NK-92 treated with Interleukin-12 subunit alpha and Interleukin-12 subunit beta, amount 100 ng/mL, for 24 hours (cell line): ENCODE measurements around the gene MS4A5.
"Not testable (repeated sequence)": the region's sequence is repeated elsewhere in the genome, so short reads cannot be mapped to it uniquely, and the experiment has no call there.

Experiments used
- DNase-seq: peaks from one replicate; lab custom pipeline; 2025; lab: John Stamatoyannopoulos, UW

Gene MS4A5, protein sequence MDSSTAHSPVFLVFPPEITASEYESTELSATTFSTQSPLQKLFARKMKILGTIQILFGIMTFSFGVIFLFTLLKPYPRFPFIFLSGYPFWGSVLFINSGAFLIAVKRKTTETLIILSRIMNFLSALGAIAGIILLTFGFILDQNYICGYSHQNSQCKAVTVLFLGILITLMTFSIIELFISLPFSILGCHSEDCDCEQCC

GRCh38 chr11:60429272-60429671 lies at the start of gene MS4A5:
MS4A5 (plus strand) TSS chr11:60429572; CDS start chr11:60429675, 103 bp downstream.
- no peak for DNase-seq

DNA sequence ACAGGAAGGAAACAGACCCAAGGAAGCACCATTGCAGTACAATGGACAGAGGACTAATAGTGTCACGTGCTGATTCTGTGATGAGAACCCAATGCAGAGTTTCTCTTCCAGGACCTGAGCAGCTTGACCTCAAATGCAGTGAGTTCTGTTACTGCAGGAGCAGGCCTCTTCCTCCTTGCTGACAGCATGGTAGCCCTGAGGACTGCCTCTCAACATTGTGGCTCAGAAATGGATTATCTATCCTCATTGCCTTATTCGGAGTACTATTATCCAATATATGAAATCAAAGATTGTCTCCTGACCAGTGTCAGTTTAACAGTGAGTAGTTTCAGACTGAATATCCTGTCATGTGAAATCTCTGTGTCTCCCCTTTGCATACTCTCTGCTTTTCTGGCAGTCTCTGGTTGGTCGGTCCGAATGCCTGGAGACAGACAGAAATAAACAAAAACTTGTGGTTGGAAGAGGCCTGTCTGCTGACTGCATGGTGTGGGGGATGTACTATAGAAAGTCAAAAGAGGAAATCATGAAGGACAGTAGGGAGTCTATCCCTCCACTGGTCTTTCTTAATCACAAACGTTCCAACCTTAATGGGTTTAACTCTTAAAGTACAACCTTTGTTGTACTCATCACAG lies 40.0 kb upstream of the MS4A5 start:
- DNase-seq: no peak

GRCh38 chr11:60390419-60390818 lies 39.0 kb upstream of the MS4A5 start:
- no peak for DNase-seq

DNA sequence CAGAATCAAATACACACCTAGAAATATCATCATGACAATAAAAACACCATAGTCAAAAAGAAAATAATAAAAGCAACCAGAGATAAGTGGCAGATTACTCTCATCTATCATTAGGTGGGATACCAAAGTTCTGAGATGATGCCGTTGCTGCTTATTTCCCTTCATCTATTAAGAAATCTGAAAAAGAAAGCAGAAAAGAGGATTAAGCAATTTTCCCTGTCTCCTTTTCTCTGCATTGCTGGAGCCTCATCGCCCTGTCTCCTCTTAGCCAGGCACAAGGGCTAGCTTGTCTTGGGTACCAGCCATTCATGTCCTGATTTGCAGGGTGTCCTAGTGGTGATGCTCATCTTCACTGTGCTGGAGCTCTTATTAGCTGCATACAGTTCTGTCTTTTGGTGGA lies 37.0 kb upstream of the MS4A5 start:
- no peak for DNase-seq

GRCh38 chr11:60393016-60393415 lies 36.4 kb upstream of the MS4A5 start:
- DNase-seq: no peak

- DNase-seq: no peak
These were observed 34.5 kb upstream of the MS4A5 start for GRCh38 chr11:60394666-60395380.

DNA sequence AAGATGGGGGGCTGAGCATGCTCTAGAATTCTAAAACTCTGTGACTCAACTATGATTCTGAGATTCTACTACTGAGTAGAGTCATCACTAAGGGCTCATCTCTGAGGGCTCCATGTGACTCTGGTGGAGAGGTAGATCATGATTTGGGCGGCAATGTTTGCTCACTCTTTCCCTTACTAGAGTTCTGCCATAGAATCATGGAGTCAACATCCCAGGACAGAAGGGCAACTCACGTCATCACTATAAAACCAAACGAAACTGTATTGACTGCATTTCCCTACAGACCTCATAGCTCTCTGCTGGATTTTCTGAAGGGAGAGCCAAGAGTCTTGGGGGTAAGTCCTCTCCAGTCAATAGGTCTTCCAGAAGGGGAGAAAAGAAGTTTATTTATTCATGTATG lies 33.0 kb upstream of the MS4A5 start, which contains the start of gene MS4A14:
Gene MS4A14, plus strand, starts transcription at position 78 of the 400 bp plus-strand sequence. Its CDS starts 120 bp downstream, at position 198.
- no peak for DNase-seq

GRCh38 chr11:60396799-60397198 lies 32.6 kb upstream of the MS4A5 start:
- no peak for DNase-seq

- DNase-seq: no peak
These were observed 9.4 kb upstream of the MS4A5 start for GRCh38 chr11:60420015-60420414.

GRCh38 chr11:60422609-60423008 lies 6.8 kb upstream of the MS4A5 start:
- no peak for DNase-seq

DNA sequence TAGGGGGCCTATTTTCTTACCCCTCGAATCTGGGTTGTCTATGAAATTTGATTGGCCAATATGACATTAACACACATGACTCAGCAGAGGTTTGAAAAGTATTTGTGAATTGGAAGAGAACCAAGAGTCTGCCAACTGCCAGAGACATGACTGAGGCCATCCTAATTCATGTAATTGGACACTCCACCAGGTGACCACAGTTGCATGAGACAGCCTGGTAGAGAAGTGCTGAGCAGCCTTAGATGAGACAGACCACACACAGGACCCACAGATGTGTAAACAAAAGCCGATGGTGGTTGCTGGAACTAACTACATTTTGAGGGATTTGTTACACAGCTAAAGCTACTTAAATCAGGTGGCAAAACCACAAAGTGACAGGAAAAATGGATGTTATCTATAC lies 855 bp upstream of the MS4A5 start:
- DNase-seq: no peak

DNA sequence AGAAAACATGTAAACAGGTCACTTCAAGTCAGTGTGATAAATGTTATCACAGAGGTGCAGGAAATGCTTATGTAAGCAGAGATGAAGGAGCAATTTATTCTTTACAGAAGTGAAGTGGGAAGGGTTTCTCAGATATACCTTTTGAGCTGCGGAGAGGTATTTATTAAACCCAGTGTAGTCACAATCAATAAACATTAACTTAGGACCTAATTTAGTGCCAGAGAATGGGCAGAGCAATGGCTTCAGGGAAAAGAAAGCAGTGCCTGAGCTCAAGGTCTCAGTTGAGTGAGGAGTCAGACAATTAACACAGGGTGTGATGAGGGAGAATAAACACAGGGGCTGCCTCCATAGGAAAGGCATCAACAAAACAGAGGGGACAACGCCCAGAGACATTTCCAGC lies 1.9 kb downstream of the MS4A5 start:
- DNase-seq: no peak

DNA sequence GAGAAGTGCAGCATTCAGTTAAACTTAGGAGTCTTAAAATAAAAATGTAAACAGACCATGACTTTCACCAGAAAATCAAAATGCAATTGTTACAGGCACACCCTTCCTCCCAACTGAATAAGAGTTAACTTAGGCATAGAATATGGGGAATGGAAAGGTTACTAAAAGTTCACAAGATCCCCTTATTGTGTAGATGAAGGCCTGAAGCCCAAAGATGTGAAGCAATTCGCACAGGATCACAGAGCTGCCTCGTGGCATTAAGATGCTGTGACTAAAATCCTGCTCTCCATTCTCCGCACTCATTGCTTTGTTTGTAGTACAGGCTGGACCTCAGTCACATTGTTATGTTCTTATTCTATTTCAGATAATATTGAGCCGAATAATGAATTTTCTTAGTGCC lies 4.0 kb downstream of the MS4A5 start:
- no peak for DNase-seq

- DNase-seq: no peak
These were observed 17.7 kb downstream of the MS4A5 start for GRCh38 chr11:60447070-60447469.

- DNase-seq: no peak
These were observed 18.5 kb downstream of the MS4A5 start for GRCh38 chr11:60447846-60448245.

DNA sequence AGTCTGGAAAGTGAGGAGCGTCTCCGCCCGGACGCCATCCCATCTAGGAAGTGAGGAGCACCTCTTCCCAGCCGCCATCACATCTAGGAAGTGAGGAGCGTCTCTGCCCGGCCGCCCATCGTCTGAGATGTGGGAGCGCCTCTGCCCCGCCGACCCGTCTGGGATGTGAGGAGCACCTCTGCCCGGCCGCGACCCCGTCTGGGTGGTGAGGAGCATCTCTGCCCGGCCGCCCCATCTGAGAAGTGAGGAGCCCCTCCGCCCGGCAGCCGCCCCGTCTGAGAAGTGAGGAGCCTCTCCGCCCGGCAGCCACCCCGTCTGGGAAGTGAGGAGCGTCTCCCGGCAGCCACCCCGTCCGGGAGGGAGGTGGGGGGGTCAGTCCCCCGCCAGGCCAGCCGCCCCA lies 21.8 kb downstream of the MS4A5 start:
- DNase-seq: not testable (repeated sequence)

DNA sequence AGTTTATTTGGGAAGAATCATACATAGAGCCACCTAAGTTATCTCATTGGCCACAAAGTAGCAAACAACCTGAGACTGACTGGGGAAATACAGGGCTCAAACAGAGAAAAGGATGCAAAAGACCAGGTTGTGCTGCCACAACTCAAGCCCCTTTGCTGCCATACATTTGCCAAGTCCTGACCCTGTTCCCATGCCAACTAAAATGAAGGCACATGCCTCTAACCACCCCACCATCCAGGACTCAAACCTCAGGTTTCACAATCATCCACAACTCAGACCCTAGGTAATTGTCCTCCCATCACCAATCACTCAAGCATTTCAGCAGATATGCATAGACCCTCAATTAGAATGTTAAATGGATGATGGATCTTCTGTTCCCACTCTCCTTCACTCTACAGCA lies 24.8 kb downstream of the MS4A5 start:
- no peak for DNase-seq

DNA sequence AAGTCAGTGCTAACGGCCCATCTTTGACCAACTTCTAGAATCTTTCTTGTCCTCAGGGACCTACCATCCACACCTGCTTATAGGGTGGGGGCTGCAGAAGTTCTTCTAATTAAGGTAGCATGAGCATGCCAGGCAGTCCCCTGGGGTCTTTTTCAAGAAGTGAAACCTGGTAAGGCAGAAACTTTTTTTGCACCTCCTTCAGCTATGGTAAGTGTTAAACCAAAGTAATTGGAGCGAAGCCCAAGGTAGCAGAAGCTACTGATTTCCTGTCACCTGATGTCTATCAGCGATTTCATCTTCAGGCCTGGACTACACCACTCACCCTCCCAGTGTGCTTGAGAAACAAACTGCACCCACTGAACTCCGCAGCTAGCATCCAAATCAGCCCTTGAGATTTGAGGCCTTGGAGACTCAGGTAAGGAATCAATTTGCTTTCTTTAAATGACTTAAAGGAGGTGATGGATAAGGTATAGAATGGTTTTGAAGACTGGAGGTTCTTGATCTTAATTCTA lies 26.2 kb downstream of the MS4A5 start, which contains the start of gene MS4A1:
Gene MS4A1, plus strand, starts transcription at position 317 of the 512 bp plus-strand sequence. CDS start 6,528 bp downstream, outside the sequence.
- DNase-seq: no peak

- no peak for DNase-seq
These were observed 28.2 kb downstream of the MS4A5 start for GRCh38 chr11:60457576-60457975.

DNA sequence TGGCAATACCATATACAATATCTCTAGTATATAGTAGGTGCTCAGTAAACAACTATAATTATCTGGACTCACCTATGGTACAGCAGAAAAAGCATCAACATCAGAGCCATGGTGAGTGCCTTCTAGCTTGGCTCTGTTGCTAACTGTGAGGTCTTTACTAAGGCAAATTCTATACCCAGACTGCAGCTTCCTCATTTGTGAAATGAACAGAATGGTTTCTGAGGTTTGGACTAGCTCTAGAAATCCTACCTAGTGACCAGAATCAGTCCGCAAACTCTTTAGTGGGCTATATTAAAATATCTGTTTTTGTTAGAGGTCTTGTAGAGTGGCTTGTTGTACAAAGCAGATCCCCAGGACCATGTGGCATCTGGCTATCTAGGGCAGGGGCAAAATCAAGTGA lies 30.0 kb downstream of the MS4A5 start:
- DNase-seq: no peak

GRCh38 chr11:60468829-60469228 lies 39.5 kb downstream of the MS4A5 start:
- DNase-seq: no peak

DNA sequence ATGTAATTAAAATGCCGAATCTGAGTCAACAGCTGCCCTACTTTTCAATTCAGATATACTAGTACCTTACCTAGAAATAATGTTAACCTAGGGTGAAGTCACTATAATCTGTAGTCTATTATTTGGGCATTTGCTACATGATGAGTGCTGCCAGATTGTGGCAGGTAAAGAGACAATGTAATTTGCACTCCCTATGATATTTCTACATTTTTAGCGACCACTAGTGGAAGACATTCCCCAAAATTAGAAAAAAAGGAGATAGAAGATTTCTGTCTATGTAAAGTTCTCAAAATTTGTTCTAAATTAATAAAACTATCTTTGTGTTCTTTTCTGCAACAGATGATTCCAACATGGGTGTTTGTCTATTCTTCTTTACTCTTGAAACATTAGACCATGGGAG lies 40.4 kb downstream of the MS4A5 start:
- DNase-seq: no peak

DNA sequence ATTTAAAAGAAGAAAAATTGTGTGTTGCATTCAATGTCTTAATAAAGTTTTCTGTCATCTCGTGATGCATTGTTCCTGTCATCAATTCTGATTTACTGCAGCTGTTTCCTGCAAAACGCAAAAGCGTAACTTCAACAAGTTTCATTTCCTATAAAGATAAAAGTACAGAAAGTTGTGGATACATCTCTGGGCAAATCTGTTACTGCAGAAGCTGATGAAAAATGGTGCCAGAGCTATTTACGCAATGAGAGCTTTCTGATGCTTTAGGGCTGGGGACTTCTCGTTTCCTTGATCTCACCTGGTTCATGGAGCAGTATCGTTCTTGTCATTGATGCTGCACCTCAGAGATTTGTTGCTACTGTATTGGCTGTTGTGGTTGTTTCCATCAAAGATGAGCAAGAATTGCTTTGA lies 47.7 kb downstream of the MS4A5 start:
- DNase-seq: no peak
